HUES6 (cell line): Measurements from ENCODE around the gene APOD.

Experiments used
- H3K27ac ChIP-seq: 2 replicates; pipeline ENCODE4 v1.7.0; 2013; ENCODE audit warnings: low read depth, mild to moderate bottlenecking, low read length, inconsistent platforms
- H3K27me3 ChIP-seq: 2 replicates; pipeline ENCODE4 v1.6.1; 2013; ENCODE audit warnings: low read length; ENCODE audit not compliant: control insufficient read depth, insufficient read depth
- H3K36me3 ChIP-seq: 2 replicates; pipeline ENCODE4 v1.6.1; 2013; ENCODE audit warnings: low read length; ENCODE audit not compliant: control insufficient read depth, insufficient read depth
- H3K4me1 ChIP-seq: 2 replicates; pipeline ENCODE4 v1.6.1; 2013; ENCODE audit warnings: low read length; ENCODE audit not compliant: control insufficient read depth, insufficient read depth
- H3K4me3 ChIP-seq: 2 replicates; pipeline ENCODE4 v1.5.1; 2013; ENCODE audit warnings: low read depth, low read length
- H3K9ac ChIP-seq: one replicate; pipeline ENCODE4 v1.6.1; 2013; ENCODE audit warnings: mild to moderate bottlenecking, low read length
- H3K9me3 ChIP-seq: 2 replicates; pipeline ENCODE4 v1.6.1; 2013; ENCODE audit warnings: low read depth, low read length; ENCODE audit not compliant: control insufficient read depth, insufficient read depth

The APOD gene

GRCh38 chr3:195580744-195581443 lies 2.8 kb downstream of the APOD start:
- Histone ChIP-seq H3K27ac (no peak overlapping the region), H3K9ac (no peak overlapping the region), H3K9me3 (no peaks in the 10 kb centered on the region), H3K4me3 (no peak overlapping the region), H3K4me1 (no peaks in the 10 kb centered on the region), H3K27me3 (no peaks in the 10 kb centered on the region), H3K36me3 (no peaks in the 10 kb centered on the region)

- H3K9ac ChIP-seq: no peak overlapping the region
- H3K36me3 ChIP-seq: no peaks in the 10 kb centered on the region
- no peaks in the 10 kb centered on the region for H3K27me3 ChIP-seq
- H3K27ac ChIP-seq: no peak overlapping the region
- H3K4me3 ChIP-seq: no peak overlapping the region
- no peaks in the 10 kb centered on the region for H3K9me3 ChIP-seq
- 0 out of 2 replicates have a peak, but pooled peaks cover under 1% of the 10 kb centered on the region for H3K4me1 ChIP-seq
These were observed 4.5 kb downstream of the APOD start for GRCh38 chr3:195579281-195579680.

DNA sequence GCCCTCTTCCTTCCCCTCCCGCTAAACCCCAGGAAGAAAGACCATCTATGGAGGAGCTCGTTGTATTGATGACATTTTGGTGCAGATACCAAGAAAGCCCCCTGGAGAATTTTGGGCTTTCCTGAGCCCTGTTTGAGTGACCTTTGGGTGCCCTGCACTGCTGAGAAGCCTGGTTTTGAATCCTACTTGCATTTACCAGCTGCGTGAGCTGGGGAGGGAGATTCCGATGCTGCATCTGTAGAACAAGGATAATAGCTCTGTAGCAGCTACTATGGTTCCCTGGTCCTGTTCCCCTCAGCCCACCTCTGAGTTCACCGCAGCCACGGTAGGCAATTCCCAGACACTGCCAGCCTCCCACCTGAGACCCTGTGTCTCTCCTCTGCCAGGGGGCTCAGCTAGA lies 5.2 kb downstream of the APOD start:
- Histone ChIP-seq H3K27me3 (no peaks in the 10 kb centered on the region), H3K4me1 (peaks cover 7% of the 10 kb centered on the region; the same call in 1 of the 2 replicates), H3K9ac (no peak overlapping the region), H3K9me3 (peaks cover 3% of the 10 kb centered on the region), H3K36me3 (no peaks in the 10 kb centered on the region), H3K27ac (no peak overlapping the region), H3K4me3 (no peak overlapping the region)

- no peaks in the 10 kb centered on the region for H3K36me3 ChIP-seq
- H3K27me3 ChIP-seq: no peaks in the 10 kb centered on the region
- H3K27ac ChIP-seq: no peak overlapping the region
- no peak overlapping the region for H3K9ac ChIP-seq
- H3K4me1 ChIP-seq: peaks cover 10% of the 10 kb centered on the region; the same call in 1 of the 2 replicates
- H3K4me3 ChIP-seq: no peak overlapping the region
- H3K9me3 ChIP-seq: peaks cover 6% of the 10 kb centered on the region
These were observed 6.0 kb downstream of the APOD start for GRCh38 chr3:195577645-195578177.

DNA sequence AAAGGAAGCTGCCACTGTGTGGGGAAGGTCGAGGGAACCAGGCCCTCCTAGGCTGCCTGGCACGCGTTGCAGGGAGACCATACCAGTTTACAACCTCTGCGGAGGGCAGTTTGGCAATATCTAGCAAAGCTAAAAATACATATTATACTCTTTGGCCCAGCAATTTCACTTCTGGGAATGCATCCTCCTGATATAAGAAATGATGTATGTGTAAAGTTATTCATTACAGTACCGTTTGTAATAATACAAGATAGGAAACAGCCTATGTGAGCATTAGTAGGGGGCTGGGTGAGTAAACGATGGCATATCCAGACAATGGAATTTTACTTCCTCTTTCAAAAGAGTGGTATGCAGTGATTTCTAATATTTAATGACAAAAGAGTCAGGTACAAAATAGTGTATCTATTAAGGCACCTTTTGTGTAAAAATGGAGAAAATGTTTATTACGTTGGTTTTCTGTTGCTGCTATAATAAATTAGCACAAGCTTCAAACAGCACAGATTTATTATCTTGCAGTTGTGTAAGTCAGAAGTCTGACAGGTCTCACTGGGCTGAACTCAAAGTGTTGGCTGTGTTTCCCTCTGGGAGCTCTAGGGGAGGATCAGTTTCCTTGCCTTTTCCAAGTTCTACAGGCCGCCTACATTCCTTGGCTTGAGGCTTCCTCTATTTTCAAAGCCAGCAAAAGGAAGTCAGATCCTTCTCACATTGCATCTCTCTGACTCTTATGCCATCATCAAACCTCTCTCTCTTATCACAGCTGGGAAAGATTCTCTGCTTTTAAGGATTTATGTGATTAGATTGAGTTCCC lies 9.0 kb downstream of the APOD start:
- Histone ChIP-seq H3K4me3 (no peak overlapping the region), H3K9ac (no peak overlapping the region), H3K9me3 (peaks cover 6% of the 10 kb centered on the region), H3K27me3 (no peaks in the 10 kb centered on the region), H3K36me3 (no peaks in the 10 kb centered on the region), H3K4me1 (peaks cover 10% of the 10 kb centered on the region; the same call in 1 of the 2 replicates), H3K27ac (no peak overlapping the region)

GRCh38 chr3:195573611-195574496 lies 9.9 kb downstream of the APOD start:
- peaks cover 10% of the 10 kb centered on the region; the same call in 1 of the 2 replicates for H3K4me1 ChIP-seq
- no peak overlapping the region for H3K4me3 ChIP-seq
- H3K9me3 ChIP-seq: peaks cover 6% of the 10 kb centered on the region
- H3K36me3 ChIP-seq: no peaks in the 10 kb centered on the region
- H3K27ac ChIP-seq: no peak overlapping the region
- no peaks in the 10 kb centered on the region for H3K27me3 ChIP-seq
- no peak overlapping the region for H3K9ac ChIP-seq

DNA sequence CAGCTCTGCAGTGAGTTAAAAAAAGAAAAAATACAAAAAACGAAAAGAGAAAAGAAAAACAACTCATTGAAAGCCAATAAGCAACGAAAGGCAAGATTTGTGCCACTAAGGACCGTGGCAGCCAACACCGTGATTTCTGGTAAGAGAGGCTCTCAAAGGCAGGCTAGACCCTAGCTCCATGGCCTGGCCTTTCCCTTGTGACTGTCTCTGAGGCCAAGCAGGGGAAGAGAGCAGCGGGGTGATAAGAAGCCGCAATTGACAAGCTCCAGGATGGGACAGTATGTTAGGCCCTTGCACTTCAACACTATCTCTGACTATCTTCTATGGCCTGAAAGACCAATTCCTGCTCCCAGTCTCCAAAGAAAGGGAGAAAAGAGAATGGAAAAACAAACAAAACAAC lies 12.4 kb downstream of the APOD start:
- Histone ChIP-seq H3K4me3 (no peak overlapping the region), H3K4me1 (peaks cover 10% of the 10 kb centered on the region; the same call in 1 of the 2 replicates), H3K27ac (no peak overlapping the region)

GRCh38 chr3:195570912-195571311 lies 12.8 kb downstream of the APOD start:
- peaks cover 6% of the 10 kb centered on the region for H3K9me3 ChIP-seq
- peaks cover 10% of the 10 kb centered on the region; the same call in 1 of the 2 replicates for H3K4me1 ChIP-seq
- no peaks in the 10 kb centered on the region for H3K36me3 ChIP-seq
- H3K27ac ChIP-seq: no peak overlapping the region
- no peak overlapping the region for H3K9ac ChIP-seq
- H3K27me3 ChIP-seq: no peaks in the 10 kb centered on the region
- H3K4me3 ChIP-seq: no peak overlapping the region

More for the DNA sequence above, 12.4 kb downstream of the APOD start:
- Histone ChIP-seq H3K9me3 (peaks cover 6% of the 10 kb centered on the region), H3K36me3 (no peaks in the 10 kb centered on the region), H3K9ac (no peak overlapping the region), H3K27me3 (no peaks in the 10 kb centered on the region)

DNA sequence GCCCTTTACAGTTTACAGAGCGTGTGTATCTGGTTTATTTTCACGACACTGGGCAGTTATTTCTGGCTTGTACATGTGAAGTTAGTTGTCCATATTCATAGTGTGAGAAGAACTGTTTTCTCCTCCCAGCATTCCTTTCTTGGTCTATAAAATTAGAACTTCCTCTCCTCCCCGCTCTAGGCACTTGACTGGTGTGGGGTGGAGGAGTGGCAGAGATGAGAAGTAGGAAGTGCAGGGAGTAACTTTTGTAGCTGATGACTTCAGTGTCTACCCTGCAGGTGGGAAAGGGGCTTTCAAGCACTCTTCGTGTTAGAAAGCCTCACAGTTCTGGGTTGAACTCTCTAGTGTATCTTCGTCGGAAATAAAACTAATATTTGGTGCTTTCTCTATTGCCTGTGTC lies 13.4 kb downstream of the APOD start:
- H3K9ac ChIP-seq: no peak overlapping the region
- no peaks in the 10 kb centered on the region for H3K27me3 ChIP-seq
- peaks cover 6% of the 10 kb centered on the region for H3K9me3 ChIP-seq
- H3K4me1 ChIP-seq: peaks cover 10% of the 10 kb centered on the region; the same call in 1 of the 2 replicates
- no peaks in the 10 kb centered on the region for H3K36me3 ChIP-seq
- no peak overlapping the region for H3K4me3 ChIP-seq
- no peak overlapping the region for H3K27ac ChIP-seq

DNA sequence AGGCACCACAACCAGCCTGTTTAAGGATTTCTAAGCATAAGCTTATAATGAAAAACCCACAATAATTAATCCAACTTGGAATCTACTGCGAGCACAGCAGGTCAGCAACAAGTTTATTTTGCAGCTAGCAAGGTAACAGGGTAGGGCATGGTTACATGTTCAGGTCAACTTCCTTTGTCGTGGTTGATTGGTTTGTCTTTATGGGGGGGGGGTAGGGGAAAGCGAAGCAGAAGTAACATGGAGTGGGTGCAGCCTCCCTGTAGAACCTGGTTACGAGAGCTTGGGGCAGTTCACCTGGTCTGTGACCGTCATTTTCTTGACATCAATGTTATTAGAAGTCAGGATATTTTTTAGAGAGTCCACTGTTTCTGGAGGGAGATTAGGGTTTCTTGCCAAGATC lies 15.1 kb downstream of the APOD start:
- H3K27ac ChIP-seq: no peak overlapping the region
- H3K9me3 ChIP-seq: peaks cover 3% of the 10 kb centered on the region
- peaks cover 3% of the 10 kb centered on the region; the same call in 1 of the 2 replicates for H3K4me1 ChIP-seq
- H3K4me3 ChIP-seq: no peak overlapping the region
- H3K9ac ChIP-seq: no peak overlapping the region
- H3K27me3 ChIP-seq: no peaks in the 10 kb centered on the region
- no peaks in the 10 kb centered on the region for H3K36me3 ChIP-seq
